Kidney epithelial cell (primary cell): ENCODE results near the gene NRDC. TPM values are rescaled to one million over a fixed set of nuclear protein-coding genes. Genes with fewer than 3 reads are reported as not detected.
"Not testable (repeated sequence)": the region's sequence is repeated elsewhere in the genome, so short reads cannot be mapped to it uniquely, and the experiment has no call there.

ENCODE experiments used
- DNase-seq: peaks from one replicate; pipeline ENCODE4 v3.0.0-alpha.2; 2010; ENCODE audit warnings: low read depth
- H3K27me3 ChIP-seq: 2 replicates; pipeline ENCODE4 v1.6.0; 2011; ENCODE audit warnings: low read length; ENCODE audit not compliant: control insufficient read depth, insufficient read depth
- H3K36me3 ChIP-seq: 2 replicates; pipeline ENCODE4 v1.5.1; 2011; ENCODE audit warnings: low read length; ENCODE audit not compliant: control insufficient read depth, insufficient read depth
- H3K4me3 ChIP-seq: 2 replicates; pipeline ENCODE4 v1.5.1; 2011; ENCODE audit warnings: low read depth, mild to moderate bottlenecking, control low read depth, low read length
- CTCF ChIP-seq: IDR thresholded peaks from 2 replicates; pipeline ENCODE4 v1.5.1; 2011; ENCODE audit warnings: mild to moderate bottlenecking, moderate library complexity, low read length, control low read depth, inconsistent platforms; ENCODE audit not compliant: insufficient read depth, poor library complexity, severe bottlenecking
- total RNA-seq: library from RNA; depleted of rRNA; stranded (reverse); fragments of >200 nt; gene quantifications from 2 replicates; pipeline ENCODE4 v1.2.3, GENCODE V29; 2015

The NRDC gene
- total RNA-seq, 1 donor from 2014 or later = 62.2 TPM

GRCh38 chr1:51875291-51875772 is 3.2 kb downstream of the NRDC start:
- H3K36me3 ChIP-seq = no peaks in the 10 kb centered on the region
- TF ChIP-seq CTCF = no peak
- no peak overlapping the region for H3K4me3 ChIP-seq
- no peaks in the 10 kb centered on the region for H3K27me3 ChIP-seq
- no peak for DNase-seq

GRCh38 chr1:51873270-51873669 is 5.3 kb downstream of the NRDC start:
- not testable (repeated sequence) for H3K27me3 ChIP-seq, DNase-seq, H3K4me3 ChIP-seq, H3K36me3 ChIP-seq

GRCh38 chr1:51871351-51871975 is 7.1 kb downstream of the NRDC start:
- no peak for DNase-seq
- TF ChIP-seq CTCF = no peak
- H3K27me3 ChIP-seq = no peaks in the 10 kb centered on the region

GRCh38 chr1:51870603-51871350 is 7.8 kb downstream of the NRDC start:
- no peak for DNase-seq
- Histone ChIP-seq H3K27me3 (no peaks in the 10 kb centered on the region), H3K36me3 (no peaks in the 10 kb centered on the region), H3K4me3 (no peak overlapping the region)
- TF ChIP-seq CTCF = no peak

More at GRCh38 chr1:51871351-51871975, 7.1 kb downstream of the NRDC start:
- Histone ChIP-seq H3K4me3 (no peak overlapping the region), H3K36me3 (no peaks in the 10 kb centered on the region)

GRCh38 chr1:51867479-51868232 is 10.9 kb downstream of the NRDC start:
- DNase-seq = no peak
- no peaks in the 10 kb centered on the region for H3K36me3 ChIP-seq
- H3K4me3 ChIP-seq = no peak overlapping the region
- H3K27me3 ChIP-seq = no peaks in the 10 kb centered on the region
- TF ChIP-seq CTCF = no peak

GRCh38 chr1:51863384-51863783 is 15.1 kb downstream of the NRDC start:
- TF ChIP-seq CTCF = no peak
- no peak overlapping the region for H3K4me3 ChIP-seq
- no peaks in the 10 kb centered on the region for H3K27me3 ChIP-seq
- H3K36me3 ChIP-seq = no peaks in the 10 kb centered on the region
- no peak for DNase-seq
